Frontal cortex (tissue), 4 donors: ENCODE results near the gene TNFSF4. TPM values are rescaled to one million over a fixed set of nuclear protein-coding genes. Genes with fewer than 3 reads are reported as not detected.
"Not testable (repeated sequence)": the region's sequence is repeated elsewhere in the genome, so short reads cannot be mapped to it uniquely, and the experiment has no call there.

Experiments
- DNase-seq, 2 donors: peaks; one replicate each; pipeline ENCODE4 v3.0.0; 2012; ENCODE audit warnings: low spot score in 2 of 2
- FAIRE-seq: peaks from 2 replicates; lab custom pipeline; 2012; peaks lifted over from hg19 to GRCh38; lab: Jason Lieb, UNC
- total RNA-seq: library from RNA; depleted of rRNA; stranded (reverse); fragments of >200 nt; gene quantifications from one replicate; pipeline ENCODE4 v1.2.3, GENCODE V29; 2014
- donor health status: control.
- donor health status: control.
- donor health status: control.

TNFSF4 gene, protein sequence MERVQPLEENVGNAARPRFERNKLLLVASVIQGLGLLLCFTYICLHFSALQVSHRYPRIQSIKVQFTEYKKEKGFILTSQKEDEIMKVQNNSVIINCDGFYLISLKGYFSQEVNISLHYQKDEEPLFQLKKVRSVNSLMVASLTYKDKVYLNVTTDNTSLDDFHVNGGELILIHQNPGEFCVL
- total RNA-seq = 0.41 TPM

DNA sequence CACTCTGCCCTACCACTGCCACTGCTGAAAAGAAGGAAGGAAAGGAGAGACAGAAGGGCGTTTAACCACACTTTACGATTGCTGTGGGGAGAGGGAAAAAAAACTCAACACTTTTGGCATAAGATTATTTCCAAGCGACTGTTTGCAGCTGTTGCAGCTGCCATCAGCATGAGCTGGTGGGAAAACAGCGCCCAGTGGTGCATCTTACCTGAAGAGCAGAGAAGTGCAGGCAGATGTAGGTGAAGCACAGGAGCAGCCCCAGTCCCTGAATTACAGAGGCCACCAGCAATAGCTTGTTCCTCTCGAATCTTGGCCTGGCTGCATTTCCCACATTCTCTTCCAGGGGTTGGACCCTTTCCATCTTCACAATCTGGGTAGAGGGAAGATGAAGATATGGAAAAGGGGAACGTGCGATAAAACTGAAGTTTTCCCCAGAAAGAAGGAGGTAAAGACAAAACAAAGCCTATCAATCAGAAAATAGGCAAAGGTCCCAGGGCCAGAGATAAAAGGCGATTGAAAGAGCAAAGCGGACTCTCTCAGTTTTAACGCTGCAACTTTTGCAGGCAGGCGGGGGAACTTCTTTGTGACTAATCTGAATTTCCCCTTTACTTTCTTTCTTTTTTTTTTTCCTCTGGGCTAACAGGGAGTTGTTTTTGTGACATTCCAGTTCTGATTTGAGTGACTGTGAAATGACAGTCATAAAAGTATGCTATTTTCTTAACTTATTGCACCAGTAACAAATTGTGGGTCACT, at the start of gene TNFSF4:
TSS of gene TNFSF4 (minus strand) at position 516 of the 753 bp plus-strand sequence. CDS start at position 361, 155 bp downstream.
- FAIRE-seq (no peak), DNase-seq (no peak)

DNA sequence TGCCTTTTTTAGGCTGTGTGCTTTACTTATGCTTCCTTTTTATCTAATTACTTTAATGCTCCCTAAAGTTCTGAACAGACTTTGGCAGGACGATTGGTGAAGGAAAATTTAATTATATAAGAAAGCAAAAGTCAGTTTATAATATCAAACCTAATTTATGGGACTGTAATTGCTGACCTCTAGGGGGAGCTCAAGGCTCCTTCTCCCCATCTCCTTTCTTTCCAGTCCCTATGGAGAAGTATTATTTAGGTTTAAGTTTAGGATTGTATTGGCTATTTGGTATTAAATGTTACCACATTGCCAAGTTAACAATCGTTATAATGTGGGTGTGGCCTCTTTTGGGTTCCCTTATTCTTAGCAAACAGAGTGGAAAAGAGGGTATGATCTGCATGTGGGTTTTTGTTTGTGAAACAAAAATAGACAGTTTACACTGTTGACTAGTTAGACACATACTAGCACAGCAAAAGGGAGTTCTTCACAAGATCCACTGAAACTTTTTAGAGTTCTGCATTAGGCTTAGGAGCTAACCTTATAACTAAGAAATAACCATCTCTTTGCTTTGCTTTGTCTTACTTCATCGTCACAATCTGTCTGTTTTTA, 48.2 kb upstream of the TNFSF4 start:
- peak in 1 of 2 donors; percentile 7 for DNase-seq
- FAIRE-seq = no peak

DNA sequence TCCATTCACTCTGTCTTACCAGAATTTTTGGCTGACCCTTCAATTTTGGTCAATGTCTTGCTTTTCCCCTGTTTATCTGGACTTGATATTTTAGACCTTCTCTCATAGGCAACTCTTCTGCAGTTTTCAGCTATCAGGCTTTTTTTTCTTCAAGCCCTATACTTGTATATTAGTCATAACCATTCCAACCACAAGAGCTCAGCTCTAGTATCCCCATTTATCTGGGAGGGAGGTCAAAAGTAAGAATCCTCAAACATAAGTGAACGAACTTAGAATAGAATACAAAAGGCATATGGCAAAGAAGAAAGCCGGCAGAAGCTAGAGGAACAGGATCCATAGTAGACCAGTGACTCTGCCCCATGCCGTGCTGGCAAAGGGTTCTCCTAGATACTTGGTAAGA, 45.9 kb upstream of the TNFSF4 start:
- FAIRE-seq = no peak
- DNase-seq = no peak

DNA sequence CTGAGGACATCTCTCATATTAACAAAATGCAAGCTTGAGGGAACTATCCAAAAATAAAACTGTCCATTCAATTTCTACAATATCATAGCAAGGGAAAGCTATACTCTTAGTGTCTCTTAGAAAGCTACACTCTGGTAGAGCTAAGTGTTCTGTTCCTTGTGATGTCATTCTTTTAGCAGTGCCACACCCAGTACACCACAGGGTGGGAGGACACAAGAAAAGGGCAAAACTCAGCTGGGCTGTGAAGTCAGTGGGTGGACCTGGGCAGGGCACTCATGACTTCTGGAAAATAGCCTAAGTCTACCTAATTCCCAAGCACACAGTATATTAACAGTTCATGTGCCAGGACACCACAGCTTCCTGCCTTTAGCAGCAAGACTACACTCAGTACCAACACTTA, 42.2 kb upstream of the TNFSF4 start:
- DNase-seq = no peak
- no peak for FAIRE-seq

DNA sequence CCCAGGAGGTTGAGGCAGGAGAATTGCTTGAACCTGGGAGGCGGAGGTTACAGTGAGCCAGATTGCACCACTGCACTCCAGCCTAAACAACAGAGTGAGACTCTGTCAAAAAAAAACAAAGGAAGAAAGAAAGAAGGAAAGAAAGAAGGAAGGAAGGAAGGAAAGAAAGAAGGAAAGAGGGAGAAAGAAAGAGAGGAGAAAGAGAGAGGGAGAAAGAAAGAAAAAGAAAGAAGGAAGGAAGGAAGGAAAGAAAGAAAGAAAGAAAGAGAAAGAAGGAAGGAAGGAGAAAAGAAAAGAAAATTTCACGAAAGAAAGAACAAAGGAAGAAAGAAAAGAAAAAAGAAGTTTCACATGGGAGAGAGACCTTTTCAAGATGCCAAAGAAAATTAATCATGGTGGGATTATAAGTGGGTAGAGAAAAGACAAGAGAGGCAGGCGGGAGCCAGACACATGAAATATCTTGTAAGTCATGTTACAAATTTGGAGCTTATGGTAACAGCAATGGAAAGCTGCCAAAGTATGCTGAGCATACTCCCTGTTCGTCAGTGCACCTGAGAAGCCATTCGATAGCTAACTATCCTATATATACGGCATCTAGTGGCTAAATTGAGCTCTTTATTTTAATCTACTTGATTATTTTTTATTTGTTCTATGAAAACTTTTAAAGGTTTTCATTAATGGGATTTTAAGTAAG, 41.3 kb upstream of the TNFSF4 start:
- FAIRE-seq = no peak
- no peak for DNase-seq

DNA sequence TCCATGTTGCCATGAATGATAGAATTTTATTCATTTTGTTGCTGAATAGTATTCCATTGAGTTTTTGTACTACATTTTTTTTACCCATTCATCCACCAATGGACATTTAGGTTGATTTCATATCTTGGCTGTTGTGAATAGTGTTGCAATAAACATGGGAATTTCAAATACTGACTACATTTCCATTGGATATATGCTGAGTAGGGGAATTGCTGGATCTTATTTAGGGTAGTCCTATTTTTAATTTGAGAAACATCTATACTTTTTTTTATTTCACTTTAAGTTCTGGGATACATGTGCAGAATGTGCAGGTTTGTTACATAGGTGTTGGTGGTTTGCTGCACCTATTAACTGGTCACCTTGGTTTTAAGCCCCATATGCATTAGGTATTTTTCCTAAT, 38.8 kb upstream of the TNFSF4 start:
- FAIRE-seq = no peak
- DNase-seq = no peak

DNA sequence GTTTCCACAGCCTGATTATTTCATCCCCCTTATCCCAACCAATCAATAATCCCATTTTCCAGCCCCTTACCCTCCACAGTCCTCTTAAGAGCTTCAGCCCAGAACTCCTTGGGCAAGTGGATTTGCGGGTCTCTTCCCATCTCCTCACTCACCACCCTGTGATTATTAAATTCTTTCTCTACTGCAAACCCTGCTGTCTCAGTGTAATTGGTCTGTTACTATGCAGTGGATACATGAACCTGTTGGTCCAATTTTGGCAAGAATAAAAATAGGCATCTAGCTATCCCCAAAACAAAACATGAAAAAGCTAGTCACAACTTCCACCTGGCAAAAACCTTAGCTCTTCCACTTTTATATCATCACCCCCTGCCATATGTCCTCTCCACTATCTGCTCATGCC, 36.2 kb upstream of the TNFSF4 start:
- no peak for DNase-seq
- FAIRE-seq = no peak

DNA sequence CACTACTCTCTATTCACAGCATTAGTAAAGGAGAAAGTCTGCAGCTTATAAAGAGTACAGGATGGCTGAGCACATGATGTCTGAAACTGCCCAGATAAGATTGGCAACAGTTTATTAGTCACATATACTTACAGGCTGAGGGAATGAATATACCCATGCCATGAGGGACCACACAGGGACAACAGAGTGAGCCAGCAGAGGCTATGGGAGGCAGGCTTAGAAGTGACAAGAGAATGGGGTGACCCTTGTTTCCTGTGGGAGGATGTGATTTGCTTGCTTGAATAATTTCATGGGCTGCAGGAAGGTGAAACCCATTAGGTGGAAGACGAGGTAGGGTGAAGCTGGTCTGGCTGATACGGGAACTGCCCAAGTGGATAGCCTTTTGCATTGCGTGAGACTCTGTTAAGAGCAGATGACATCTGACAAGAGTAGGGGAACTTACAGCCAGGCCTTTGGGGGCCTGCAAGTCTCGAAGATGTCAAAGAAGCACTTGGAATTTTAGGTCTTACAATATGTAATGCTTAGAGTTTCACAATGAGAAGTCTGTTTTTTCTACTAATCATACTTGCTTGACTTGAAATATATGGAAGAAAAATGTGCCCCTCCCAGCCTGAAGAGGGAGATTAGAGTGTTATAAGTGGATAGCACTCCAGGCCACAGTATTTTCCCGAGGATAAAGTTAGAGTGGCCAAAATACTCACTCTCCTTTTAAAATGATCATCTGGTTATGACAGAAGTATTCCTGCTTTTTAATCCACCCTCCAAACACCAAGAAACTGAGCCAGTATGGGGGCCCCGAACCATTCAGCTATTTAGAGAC, 34.6 kb upstream of the TNFSF4 start:
- FAIRE-seq = no peak
- no peak for DNase-seq

DNA sequence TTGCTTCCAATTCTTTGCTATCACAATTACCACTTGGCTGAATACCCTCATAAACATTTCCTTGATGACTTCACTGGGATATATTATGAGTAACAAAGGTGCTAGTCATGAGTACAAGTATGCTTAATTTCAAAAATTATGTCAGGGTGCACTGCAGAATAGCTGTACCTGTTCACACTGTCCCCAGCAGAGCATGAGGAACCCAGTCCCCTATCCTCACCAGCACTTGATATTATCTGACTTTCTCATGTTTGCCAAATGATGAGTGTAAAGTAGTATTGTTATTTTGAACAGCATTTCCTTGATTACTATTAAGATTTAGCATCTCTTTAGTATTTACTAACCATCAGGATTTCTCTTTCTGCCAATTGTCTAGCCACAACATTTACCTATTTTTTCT, 33.5 kb upstream of the TNFSF4 start:
- no peak for FAIRE-seq
- DNase-seq = no peak

DNA sequence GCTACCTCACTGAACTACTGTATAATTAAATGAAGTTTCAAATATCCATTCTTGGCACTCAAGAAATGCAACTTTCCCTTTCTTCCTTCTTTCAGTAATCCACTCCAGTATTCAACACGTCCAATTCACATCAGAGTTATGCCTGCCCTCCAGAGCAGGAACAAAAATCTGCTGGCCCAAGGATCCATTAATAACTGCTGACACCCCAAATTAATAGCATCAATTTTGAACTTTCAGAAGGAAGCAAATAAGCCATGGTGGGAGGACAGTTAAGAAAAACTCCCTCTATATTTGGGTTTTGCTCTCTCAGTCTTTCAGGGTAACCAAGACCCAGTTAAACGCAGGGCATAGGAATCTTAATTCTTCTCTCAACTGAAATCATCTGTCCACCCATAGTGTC, 31.9 kb upstream of the TNFSF4 start:
- DNase-seq = no peak
- no peak for FAIRE-seq

DNA sequence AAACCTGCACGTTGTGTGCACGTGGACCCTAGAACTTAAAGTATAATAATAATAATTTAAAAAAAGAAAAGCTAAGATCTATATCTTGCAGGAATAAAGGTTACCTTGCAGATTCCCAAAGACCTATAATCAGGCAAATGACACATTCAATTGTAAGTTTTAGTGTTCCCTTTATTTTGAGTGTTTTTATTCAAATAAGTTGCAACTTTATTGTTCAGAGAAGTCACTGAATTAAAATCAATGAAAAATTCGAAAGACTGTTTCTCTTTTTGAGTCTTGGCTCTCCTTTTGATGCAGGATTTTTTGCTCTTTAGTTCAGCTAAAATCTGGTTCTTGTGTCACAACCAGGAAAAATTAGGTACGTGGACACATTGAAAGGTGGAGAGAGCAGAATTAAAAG, 27.8 kb upstream of the TNFSF4 start:
- DNase-seq (no peak), FAIRE-seq (no peak)

DNA sequence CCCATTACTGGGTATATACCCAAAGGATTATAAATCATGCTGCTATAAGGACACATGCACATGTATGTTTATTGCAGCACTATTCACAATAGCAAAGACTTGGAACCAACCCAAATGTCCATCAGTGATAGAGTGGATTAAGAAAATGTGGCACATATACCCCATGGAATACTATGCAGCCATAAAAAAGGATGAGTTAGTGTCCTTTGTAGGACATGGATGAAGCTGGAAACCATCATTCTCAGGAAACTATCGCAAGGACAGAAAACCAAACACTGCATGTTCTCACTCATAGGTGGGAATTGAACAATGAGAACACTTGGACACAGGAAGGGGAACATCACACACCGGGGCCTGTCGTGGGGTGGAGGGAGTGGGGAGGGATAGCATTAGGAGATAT, 27.3 kb upstream of the TNFSF4 start:
- not testable (repeated sequence) for DNase-seq, FAIRE-seq

DNA sequence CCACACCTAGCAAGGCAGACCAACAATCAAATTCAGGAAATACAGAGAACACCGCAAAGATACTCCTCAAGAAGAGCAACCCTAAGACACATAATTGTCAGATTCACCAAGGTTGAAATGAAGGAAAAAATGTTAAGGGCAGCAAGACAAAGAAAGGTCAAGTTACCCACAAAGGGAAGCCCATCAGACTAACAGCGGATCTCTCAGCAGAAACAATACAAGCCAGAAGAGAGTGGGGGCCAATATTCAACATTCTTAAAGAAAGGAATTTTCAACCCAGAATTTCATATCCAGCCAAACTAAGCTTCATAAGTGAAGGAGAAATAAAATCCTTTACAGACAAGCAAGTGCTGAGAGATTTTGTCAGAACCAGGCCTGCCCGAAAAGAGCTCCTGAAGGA, 21.9 kb upstream of the TNFSF4 start:
- DNase-seq, FAIRE-seq: not testable (repeated sequence)

DNA sequence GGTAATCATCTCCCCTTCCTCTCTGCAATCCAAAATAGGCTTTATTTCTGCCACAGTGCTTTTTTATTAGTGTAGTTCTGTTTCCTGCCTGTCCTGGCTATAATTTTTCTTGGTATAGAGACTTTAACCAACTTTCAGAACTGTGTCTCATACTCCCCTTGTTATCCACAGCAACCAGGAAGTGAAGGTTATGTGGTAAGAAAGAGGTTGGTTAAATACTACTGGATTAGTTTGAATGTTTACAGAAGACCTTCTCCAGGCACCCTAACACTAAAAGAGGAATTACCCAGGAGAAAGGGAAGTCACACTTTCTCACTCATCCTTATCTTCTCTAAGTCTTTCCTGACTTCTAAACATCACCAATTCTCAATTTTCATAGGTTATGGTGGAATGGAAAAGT, 17.8 kb upstream of the TNFSF4 start:
- DNase-seq (no peak), FAIRE-seq (no peak)

DNA sequence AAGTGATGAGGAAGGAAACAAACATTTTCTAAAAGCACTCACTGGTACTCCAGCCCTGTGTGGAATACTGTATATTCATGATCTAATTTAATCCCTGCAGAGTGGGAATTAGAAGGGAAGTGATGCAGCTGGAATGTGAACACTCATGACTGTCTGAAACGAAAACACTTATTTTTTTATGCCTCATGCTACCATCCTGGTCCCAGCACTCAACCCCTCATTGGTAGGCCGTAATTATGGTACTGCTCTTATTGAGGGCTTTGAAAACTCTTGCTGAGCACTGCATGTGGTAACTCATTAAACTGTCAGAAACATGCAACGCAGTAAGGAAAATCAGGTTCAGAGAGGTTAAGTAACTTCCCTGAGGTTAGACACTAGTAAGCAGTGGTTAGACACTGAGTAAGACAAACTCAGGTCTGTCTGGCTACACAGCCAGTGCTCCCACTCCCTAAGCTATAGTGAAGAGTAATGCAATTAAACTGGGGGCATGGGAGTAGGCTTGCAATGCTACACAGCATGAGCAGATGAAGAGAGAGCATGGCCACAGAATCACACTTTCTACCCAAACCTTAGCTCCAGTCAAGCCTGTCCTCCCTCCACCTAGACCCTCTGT, 17.3 kb upstream of the TNFSF4 start:
- no peak for DNase-seq
- no peak for FAIRE-seq

DNA sequence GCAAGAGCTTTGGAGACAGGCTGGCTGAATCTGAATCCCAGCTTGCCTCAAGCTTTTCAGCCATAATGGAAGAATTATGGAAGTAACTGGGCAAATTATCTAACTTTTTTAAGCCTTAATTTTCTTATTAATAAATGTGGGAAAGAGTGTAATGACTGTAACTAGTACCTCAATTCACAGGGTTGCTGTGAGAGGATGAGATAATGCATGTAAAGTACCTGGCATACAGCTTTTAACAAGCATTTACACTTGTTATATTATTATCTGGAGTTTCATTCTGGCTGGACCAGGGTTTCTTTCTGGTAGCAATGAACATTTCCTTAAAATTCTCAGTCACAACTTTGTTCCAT, 15.9 kb upstream of the TNFSF4 start:
- no peak for DNase-seq
- no peak for FAIRE-seq

DNA sequence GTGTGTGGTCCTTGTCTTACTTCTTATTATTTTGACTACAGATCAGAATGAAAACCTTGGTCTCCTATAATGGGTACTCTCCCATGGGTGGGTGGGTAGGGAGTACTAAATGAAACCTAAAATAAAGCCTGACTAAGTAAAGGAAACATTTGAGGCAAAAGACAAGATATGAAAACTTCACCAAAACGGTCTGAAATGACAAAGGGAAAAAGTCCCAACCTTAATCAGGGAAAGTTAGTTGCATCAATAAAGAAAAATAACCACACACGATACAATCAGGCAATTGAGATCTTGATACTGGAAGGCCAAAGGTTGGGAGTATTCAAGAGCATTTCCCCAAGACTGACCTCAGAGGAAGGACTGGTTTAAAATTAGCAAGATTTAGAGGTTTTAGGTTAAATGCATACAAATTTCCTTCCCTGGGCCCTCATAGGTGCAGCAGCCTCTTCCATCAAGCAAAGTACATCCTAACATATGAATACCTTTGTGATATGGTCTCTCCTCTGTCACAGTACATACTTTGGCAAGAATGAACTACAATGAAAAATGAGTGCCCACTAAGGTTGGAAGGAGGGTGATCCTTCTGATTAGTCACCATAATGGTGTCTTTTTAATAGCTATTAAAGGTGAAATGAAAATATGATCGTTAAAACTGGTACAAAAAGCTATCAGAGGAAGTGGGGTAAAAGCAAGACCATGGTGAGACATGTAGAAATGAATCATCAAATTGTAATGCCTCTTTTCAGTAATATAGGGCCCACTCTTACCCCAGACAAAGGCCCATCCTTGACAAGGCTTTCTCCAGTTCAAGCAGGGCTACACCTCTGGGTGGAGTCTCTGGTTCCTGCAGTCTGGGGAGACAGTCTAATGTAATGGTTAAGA, 15.3 kb upstream of the TNFSF4 start:
- FAIRE-seq = no peak
- no peak for DNase-seq

DNA sequence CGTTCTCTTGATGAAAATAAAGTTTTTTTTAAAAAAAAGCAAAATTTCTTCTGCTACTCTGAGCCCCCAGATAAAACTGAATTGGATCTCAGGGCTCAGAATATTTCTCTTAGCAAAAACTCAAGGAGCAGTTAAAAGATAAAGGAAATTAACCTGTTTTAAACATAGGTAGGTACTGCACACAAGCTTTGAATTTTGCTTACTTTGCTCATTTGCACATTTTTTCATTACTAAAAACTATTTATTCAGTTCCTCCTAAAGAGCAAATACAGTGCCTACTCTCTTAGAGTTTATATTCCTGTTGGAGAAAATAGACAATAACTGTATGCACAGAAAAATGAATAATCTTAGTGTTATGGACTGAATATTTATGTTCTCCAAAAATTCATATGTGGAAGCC, 13.0 kb upstream of the TNFSF4 start:
- no peak for DNase-seq
- FAIRE-seq = no peak

DNA sequence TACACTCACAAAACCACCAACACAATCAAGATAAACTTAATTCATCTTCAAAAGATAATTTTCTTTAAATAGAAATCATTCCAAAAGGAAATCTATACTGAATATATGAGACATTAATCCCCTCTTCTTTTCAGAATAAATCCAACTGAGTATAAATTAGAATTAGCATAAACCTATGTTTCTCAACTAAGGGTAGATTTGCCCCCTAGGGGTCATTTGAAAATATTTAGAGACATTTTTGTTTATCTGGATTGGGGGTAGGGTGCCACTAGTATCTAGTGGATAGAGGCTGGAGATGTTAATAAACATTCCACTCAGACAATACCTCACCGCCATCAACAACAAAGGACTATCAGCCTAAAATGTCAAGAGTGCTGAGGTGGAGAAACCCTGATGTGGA, 6.5 kb upstream of the TNFSF4 start:
- DNase-seq (no peak), FAIRE-seq (no peak)
